Loucy (cell line): Measurements from ENCODE around the gene CRYBA4.

Experiments
- CTCF ChIP-seq: fragments of 200-600 bp; sonication (generic); conservative IDR thresholded peaks from 2 replicates; pipeline ENCODE4 v1.5.1; 2014; ENCODE audit warnings: mild to moderate bottlenecking, antibody characterized with exemption, low read length
- EZH2phosphoT487 ChIP-seq: fragments of 200-600 bp; IDR thresholded peaks from 2 replicates; pipeline ENCODE4 v1.6.1; 2018; ENCODE audit warnings: antibody characterized with exemption, mild to moderate bottlenecking, moderate library complexity, borderline replicate concordance

- TF ChIP-seq CTCF (no peak), EZH2phosphoT487 (no peak)
Measured at GRCh38 chr22:26584010-26584409, 37.8 kb upstream of the CRYBA4 start.
